ENCODE results near the gene FAM32A.

DNA sequence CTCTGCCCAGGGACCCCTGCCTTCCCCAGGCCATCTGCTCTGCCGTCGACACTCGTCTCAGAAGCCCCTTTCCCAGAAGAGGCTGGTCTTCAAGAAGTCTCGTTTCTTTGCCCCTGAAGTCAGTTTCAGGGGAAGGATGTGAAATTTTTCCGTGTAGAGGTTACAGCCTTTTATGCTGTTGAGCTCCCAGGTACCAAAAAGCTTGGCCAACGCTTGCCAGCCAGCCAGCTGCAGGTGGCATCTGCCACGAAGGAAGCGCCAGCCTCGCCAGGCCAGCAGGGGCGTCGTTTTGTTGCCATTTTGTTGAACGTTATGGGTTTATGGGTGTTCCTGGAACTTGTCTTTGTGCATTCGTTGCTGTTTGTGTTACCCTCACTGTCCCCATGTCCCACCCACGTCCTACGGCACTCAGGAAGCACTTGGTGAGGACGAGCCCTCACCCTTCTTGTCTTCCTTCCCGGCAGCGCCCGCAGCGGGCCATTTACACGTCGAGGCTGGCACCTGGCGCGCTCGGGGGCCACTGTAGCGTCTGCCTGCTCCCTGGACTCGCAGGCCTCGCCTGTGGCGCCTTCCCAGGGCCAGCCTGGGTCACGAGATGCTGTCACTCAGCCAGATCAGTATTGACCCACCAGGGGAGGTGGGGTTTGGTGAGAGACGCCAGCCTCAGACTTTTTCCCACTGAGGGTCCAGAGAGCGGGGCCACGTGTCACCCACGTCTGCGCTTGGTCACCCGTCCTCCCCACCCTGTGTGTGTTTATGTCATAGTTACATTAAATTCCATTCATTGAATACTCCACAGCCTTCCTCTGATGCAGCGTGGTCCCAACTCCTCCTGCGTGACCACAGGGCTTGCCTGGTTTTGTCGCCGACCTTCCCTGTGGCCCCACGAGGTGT, 49.6 kb downstream of the FAM32A start:
- TF ChIP-seq POLR2AphosphoS5 (IDR thresholded peaks at IDR 0.05) (no peak), EP300 (IDR thresholded peaks at IDR 0.05; ENCODE audit: low read depth) (no peak), CTCF (IDR thresholded peaks at IDR 0.05) (no peak)

All from transverse colon (tissue), 4 donors.